HL-60 (cell line): ENCODE measurements around the gene TBC1D16.

ENCODE experiments used
- DNase-seq, 2 experiments: peaks; one replicate each; pipeline ENCODE4 v3.0.0-alpha.2; 2010 to 2020; ENCODE audit warnings: low read depth in 1 of 2, low spot score in 1 of 2
- H3K27ac ChIP-seq: fragments of 250-450 bp; sonication (Bioruptor Pico); replicated peaks from 2 replicates; pipeline ENCODE4 v1.5.1; 2020; ENCODE audit warnings: mild to moderate bottlenecking, moderate library complexity
- H3K27me3 ChIP-seq: fragments of 250-450 bp; sonication (Bioruptor Pico); 2 replicates; pipeline ENCODE4 v1.5.1; 2021; ENCODE audit warnings: mild to moderate bottlenecking, moderate library complexity; ENCODE audit not compliant: insufficient read depth, poor library complexity, severe bottlenecking
- H3K4me3 ChIP-seq: replicated peaks from 2 replicates; pipeline ENCODE4 v1.5.1; 2011; ENCODE audit warnings: mild to moderate bottlenecking, control low read depth, low read length; ENCODE audit not compliant: insufficient read depth
- CTCF ChIP-seq: IDR thresholded peaks from one replicate; pipeline ENCODE4 v1.5.1; 2011; ENCODE audit warnings: low read length, control low read depth, inconsistent platforms; ENCODE audit not compliant: insufficient read depth
- GABPA ChIP-seq: IDR thresholded peaks from 2 replicates; pipeline ENCODE4 v1.6.1; 2012; ENCODE audit warnings: low read depth
- POLR2AphosphoS5 ChIP-seq: IDR thresholded peaks from 2 replicates; pipeline ENCODE4 v1.6.1; 2012; ENCODE audit warnings: low read depth
- REST ChIP-seq: IDR thresholded peaks from 2 replicates; pipeline ENCODE4 v1.6.1; 2012; ENCODE audit warnings: low read depth; ENCODE audit not compliant: insufficient replicate concordance
- SPI1 ChIP-seq: IDR thresholded peaks from 2 replicates; pipeline ENCODE4 v1.6.1; 2012; ENCODE audit warnings: low read depth, mild to moderate bottlenecking, borderline replicate concordance

The TBC1D16 gene

GRCh38 chr17:79925242-79925957 is 110.3 kb downstream of the TBC1D16 start:
- no peak overlapping the region for H3K4me3 ChIP-seq
- H3K27me3 ChIP-seq = peaks cover 6% of the 10 kb centered on the region
- no peak overlapping the region for H3K27ac ChIP-seq
- no peak for TF ChIP-seq GABPA
- no peak for TF ChIP-seq REST
- no peak for TF ChIP-seq POLR2AphosphoS5
- TF ChIP-seq SPI1 = no peak
- TF ChIP-seq CTCF = no peak
- DNase-seq = no peak

- Histone ChIP-seq H3K27me3 (peaks cover 2% of the 10 kb centered on the region), H3K4me3 (no peak overlapping the region), H3K27ac (no peak overlapping the region)
- no peak for DNase-seq
- TF ChIP-seq POLR2AphosphoS5 (no peak), CTCF (no peak), SPI1 (no peak), GABPA (no peak), REST (no peak)
Measured at GRCh38 chr17:79924639-79924976, 111.1 kb downstream of the TBC1D16 start.

- peak in 1 of 2 experiments; percentile 29 for DNase-seq
- H3K27ac ChIP-seq = no peak overlapping the region
Measured at GRCh38 chr17:79923974-79924638, 111.6 kb downstream of the TBC1D16 start.

More at GRCh38 chr17:79923974-79924638, 111.6 kb downstream of the TBC1D16 start:
- H3K4me3 ChIP-seq = no peak overlapping the region
- H3K27me3 ChIP-seq = peaks cover 2% of the 10 kb centered on the region
- TF ChIP-seq POLR2AphosphoS5 (no peak), SPI1 (no peak), GABPA (no peak), CTCF (no peak), REST (no peak)
